Body of pancreas (tissue), 4 donors: ENCODE results near the gene TANC1. TPM values are rescaled to one million over a fixed set of nuclear protein-coding genes. Genes with fewer than 3 reads are reported as not detected.

ENCODE experiments used
- ATAC-seq: fragments of 150-250 bp; one replicate; pipeline ENCODE4 v1.9.1; 2016
- DNase-seq, 4 donors: peaks; one replicate each; pipeline ENCODE4 v3.0.0-alpha.2; 2019
- H3K27ac ChIP-seq, 4 donors: fragments of 200-600 bp; sonication (generic); 1 replicate in 3 of 4; 2 replicates in 1 of 4; pipeline versions ENCODE4 v1.5.1 to v1.6.1; 2016 to 2019; ENCODE audit warnings: mild to moderate bottlenecking in 1 of 4, mixed read lengths in 1 of 4, moderate library complexity in 1 of 4
- H3K27me3 ChIP-seq, 2 donors: fragments of 200-600 bp; sonication (generic); one replicate each; pipeline ENCODE4 v1.6.0; 2016; ENCODE audit warnings: mild to moderate bottlenecking in 1 of 2
- H3K36me3 ChIP-seq, 2 donors: fragments of 200-600 bp; sonication (generic); replicated peaks in 1 of 2; 2 replicates each; pipeline ENCODE4 v1.5.1; 2016; ENCODE audit warnings: low read depth in 2 of 2; ENCODE audit not compliant: insufficient read depth in 1 of 2
- H3K4me1 ChIP-seq: fragments of 200-600 bp; sonication (generic); one replicate; pipeline ENCODE4 v1.6.0; 2016
- H3K4me3 ChIP-seq, 2 donors: fragments of 200-600 bp; sonication (generic); 1 replicate in 1 of 2; 2 replicates in 1 of 2; pipeline ENCODE4 v1.5.1; 2016 to 2019
- H3K9me3 ChIP-seq, 3 donors: fragments of 200-600 bp; sonication (generic); 1 replicate in 2 of 3; 2 replicates in 1 of 3; pipeline ENCODE4 v1.5.1; 2016
- CTCF ChIP-seq, 7 experiments: fragments of 450-650 bp in 4 of 7; fragments of 200-600 bp in 3 of 7; sonication (generic) in 3 of 7; IDR thresholded peaks; one replicate each; pipeline ENCODE4 v1.5.1; 2016 to 2019; ENCODE audit warnings: antibody characterized with exemption in 7 of 7
- POLR2A ChIP-seq, 3 donors: fragments of 450-650 bp; IDR thresholded peaks; one replicate each; pipeline ENCODE4 v1.6.1; 2016; ENCODE audit warnings: antibody characterized with exemption in 3 of 3, mild to moderate bottlenecking in 2 of 3
- WGBS, 2 donors: methylation state at CpG; one replicate each; pipeline ENCODE4 v1.1.5; 2017; 5-methylcytosine and 5-hydroxymethylcytosine counted together
- intact Hi-C: fragments of 100-400 bp; cut with DNase I; formaldehyde crosslinking; loops from one replicate; pipeline ENCODE4 v1.15.1; 2023
- total RNA-seq, 2 donors: library from RNA; depleted of rRNA; stranded (reverse); fragments of >200 nt; gene quantifications; one replicate each; pipeline ENCODE4 v1.1.0, GENCODE V29; 2016

TANC1 gene
- total RNA-seq, 2 donors from 2014 or later, result 23.1 to 23.3 TPM

GRCh38 chr2:159116922-159117321 lies 148.5 kb downstream of the TANC1 start:
- TF ChIP-seq CTCF (IDR thresholded peaks at IDR 0.05), result no peak
- no peak for TF ChIP-seq POLR2A (IDR thresholded peaks at IDR 0.05)
- H3K4me1 ChIP-seq, result no peaks in the 10 kb centered on the region
- 98% methylated on average over 6 of the region's 6 CpGs for WGBS, 2 donors
- no peak overlapping the region for H3K4me3 ChIP-seq
- H3K36me3 ChIP-seq, result no peaks in the 10 kb centered on the region
- no peak for DNase-seq
- no peaks in the 10 kb centered on the region for H3K27me3 ChIP-seq
- intact Hi-C loops, result loop anchor here (5.0 to 10.0 kb wide), 2 partner anchors 82 to 215 kb away; no protein-coding TSS in a partner anchor
- ATAC-seq, result no peak
- no peaks in the 10 kb centered on the region for H3K9me3 ChIP-seq
- no peak overlapping the region for H3K27ac ChIP-seq

GRCh38 chr2:159117658-159118057 lies 149.2 kb downstream of the TANC1 start:
- 90 to 100% methylated on average over 2 to 4 of the region's 4 CpGs for WGBS, 2 donors
- ATAC-seq (no peak), DNase-seq (no peak)
- no peaks in the 10 kb centered on the region for H3K36me3 ChIP-seq
- H3K27ac ChIP-seq, result no peak overlapping the region
- intact Hi-C loops, result loop anchor here (5.0 to 10.0 kb wide), 2 partner anchors 83 to 215 kb away; no protein-coding TSS in a partner anchor
- TF ChIP-seq POLR2A (IDR thresholded peaks at IDR 0.05) (no peak), CTCF (IDR thresholded peaks at IDR 0.05) (no peak)
- no peak overlapping the region for H3K4me3 ChIP-seq
- H3K4me1 ChIP-seq, result no peaks in the 10 kb centered on the region
- no peaks in the 10 kb centered on the region for H3K27me3 ChIP-seq
- H3K9me3 ChIP-seq, result no peaks in the 10 kb centered on the region

DNA sequence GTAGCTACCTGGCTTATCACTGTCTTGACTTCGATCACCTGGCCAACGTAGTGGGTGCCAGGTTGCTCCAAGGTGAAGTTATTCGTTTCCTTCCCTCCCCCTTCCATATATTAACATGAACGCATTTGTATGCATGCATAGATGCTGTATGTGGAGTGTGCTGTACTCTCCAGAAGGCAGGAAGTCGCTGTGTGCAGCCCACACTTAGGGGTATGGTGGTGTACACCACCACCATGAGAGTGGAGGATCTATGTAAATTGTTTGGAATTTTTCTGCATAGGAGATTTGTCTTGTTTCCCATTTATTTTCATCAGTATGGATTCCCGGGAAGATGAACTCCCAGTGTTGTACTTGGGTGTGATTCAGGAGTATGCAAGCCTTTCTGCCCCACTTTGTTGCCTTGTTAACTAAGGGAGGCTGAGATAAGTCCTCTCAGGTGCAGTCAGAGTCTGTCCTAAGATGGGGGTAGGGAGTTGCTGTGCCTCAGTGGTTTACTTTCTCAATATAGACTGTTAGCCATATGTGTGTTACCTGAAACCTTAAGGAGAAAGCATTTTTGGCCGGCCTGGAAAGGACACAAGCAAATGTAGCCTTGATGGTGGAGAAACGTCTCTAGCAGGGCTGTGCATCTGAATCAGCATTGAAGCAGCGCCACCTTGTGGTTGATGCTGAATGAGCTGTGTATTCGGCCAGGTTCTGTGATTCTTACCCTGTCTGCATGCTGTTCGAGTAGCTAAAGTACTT lies 149.8 kb downstream of the TANC1 start:
- Histone ChIP-seq H3K4me3 (no peak overlapping the region), H3K27me3 (no peaks in the 10 kb centered on the region), H3K4me1 (no peaks in the 10 kb centered on the region), H3K27ac (no peak overlapping the region), H3K9me3 (no peaks in the 10 kb centered on the region), H3K36me3 (no peaks in the 10 kb centered on the region)
- DNase-seq (peak; percentile 81 to 90 (median 86)), ATAC-seq (peak; percentile 93)
- intact Hi-C loops, result loop anchor here (5.0 to 10.0 kb wide), 2 partner anchors 83 to 216 kb away; no protein-coding TSS in a partner anchor
- TF ChIP-seq POLR2A (IDR thresholded peaks at IDR 0.05) (no peak), CTCF (IDR thresholded peaks at IDR 0.05) (peak; percentile 81 to 90 (median 83))
- WGBS, 2 donors, result 31 to 34% methylated on average over 11 of the region's 11 CpGs

- intact Hi-C loops, result loop anchor here (5.0 to 10.0 kb wide), 2 partner anchors 84 to 217 kb away; no protein-coding TSS in a partner anchor
- DNase-seq, result no peak
Observed at GRCh38 chr2:159118859-159119500, 150.5 kb downstream of the TANC1 start.

More at GRCh38 chr2:159118859-159119500, 150.5 kb downstream of the TANC1 start:
- H3K9me3 ChIP-seq, result no peaks in the 10 kb centered on the region
- 63 to 74% methylated on average over 2 of the region's 2 CpGs for WGBS, 2 donors
- no peak overlapping the region for H3K27ac ChIP-seq
- no peak for ATAC-seq
- peaks cover under 1% of the 10 kb centered on the region for H3K4me1 ChIP-seq
- no peak for TF ChIP-seq CTCF (IDR thresholded peaks at IDR 0.05)
- no peak for TF ChIP-seq POLR2A (IDR thresholded peaks at IDR 0.05)
- no peak overlapping the region for H3K4me3 ChIP-seq
- no peaks in the 10 kb centered on the region for H3K27me3 ChIP-seq
- H3K36me3 ChIP-seq, result no peaks in the 10 kb centered on the region
